ENCODE results near the gene FABP3. TPM values are rescaled to one million over a fixed set of nuclear protein-coding genes. Genes with fewer than 3 reads are reported as not detected.

FABP3 gene
- total RNA-seq, 2 donors from 2014 or later, result 19.2 to 28.6 TPM

DNA sequence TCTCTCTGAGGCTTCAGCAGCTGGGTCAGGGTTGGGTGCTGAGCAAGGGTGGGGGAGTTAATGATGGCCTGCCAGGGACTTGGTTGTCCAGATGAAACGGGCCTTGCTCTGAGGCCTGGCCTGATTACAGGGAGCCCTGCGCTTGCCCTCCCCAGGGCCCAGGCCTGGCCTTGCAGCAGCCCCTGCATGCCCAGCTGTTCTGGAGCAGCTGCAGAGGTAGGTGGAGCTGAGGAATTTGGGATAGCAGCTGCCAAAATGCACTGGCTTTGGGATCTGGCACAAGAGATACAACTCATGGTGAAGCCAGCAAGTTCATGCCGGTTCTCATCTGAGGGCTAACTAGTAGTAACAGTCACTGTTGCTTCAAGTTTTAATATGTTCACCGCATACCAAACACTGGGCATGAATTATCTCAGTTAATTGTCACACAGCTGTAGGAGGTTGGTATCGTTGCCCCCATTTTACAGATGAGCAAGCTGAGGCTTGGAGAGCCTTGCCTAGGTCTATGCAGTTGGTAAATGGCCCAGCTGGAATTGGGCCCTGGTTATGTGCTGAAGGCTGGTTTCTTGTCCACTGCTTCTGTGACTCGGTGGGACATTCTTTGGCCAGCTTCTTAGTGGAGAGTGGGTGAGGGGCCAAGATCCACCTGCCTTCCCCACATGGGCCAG, 32.8 kb upstream of the FABP3 start:
- H3K36me3 ChIP-seq, result no peaks in the 10 kb centered on the region
- H3K9me3 ChIP-seq, result no peaks in the 10 kb centered on the region
- ATAC-seq (ENCODE audit: insufficient number of reproducible peaks, low FRiP score, low read depth) (no peak), DNase-seq (ENCODE audit: low spot score) (no peak)
- no peak overlapping the region for H3K27ac ChIP-seq
- H3K27me3 ChIP-seq (replicated peaks; ENCODE audit: insufficient read depth), result no peaks in the 10 kb centered on the region
- peaks cover 0 to 7% of the 10 kb centered on the region in 2 donors for H3K4me1 ChIP-seq (ENCODE audit: control insufficient read depth in 1 of 2, low read depth in 2 of 2)
- TF ChIP-seq, protein P1, sequence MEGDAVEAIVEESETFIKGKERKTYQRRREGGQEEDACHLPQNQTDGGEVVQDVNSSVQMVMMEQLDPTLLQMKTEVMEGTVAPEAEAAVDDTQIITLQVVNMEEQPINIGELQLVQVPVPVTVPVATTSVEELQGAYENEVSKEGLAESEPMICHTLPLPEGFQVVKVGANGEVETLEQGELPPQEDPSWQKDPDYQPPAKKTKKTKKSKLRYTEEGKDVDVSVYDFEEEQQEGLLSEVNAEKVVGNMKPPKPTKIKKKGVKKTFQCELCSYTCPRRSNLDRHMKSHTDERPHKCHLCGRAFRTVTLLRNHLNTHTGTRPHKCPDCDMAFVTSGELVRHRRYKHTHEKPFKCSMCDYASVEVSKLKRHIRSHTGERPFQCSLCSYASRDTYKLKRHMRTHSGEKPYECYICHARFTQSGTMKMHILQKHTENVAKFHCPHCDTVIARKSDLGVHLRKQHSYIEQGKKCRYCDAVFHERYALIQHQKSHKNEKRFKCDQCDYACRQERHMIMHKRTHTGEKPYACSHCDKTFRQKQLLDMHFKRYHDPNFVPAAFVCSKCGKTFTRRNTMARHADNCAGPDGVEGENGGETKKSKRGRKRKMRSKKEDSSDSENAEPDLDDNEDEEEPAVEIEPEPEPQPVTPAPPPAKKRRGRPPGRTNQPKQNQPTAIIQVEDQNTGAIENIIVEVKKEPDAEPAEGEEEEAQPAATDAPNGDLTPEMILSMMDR (IDR thresholded peaks at IDR 0.05), result no peak
- H3K4me3 ChIP-seq, result no peak overlapping the region

DNA sequence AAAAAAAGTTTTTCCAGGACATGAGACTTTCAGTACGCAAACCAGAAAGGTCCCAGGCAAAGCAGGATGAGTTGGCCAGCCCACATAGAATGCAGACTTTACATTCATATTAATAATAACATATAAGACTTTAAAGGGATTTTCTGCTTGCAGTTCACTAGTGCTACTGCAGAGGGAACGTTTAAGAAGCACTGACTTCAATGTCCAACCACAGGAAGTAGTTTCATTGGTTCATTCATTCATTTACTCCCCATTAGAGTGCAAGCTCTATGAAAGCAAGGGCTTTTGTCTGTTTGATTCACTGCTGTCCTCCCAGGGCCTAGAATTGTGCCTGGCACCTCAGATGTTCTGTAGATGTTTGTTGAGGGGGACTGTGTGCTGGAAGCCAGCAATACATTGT, 28.4 kb upstream of the FABP3 start:
- ATAC-seq (ENCODE audit: insufficient number of reproducible peaks, low FRiP score, low read depth) (no peak), DNase-seq (ENCODE audit: low spot score) (no peak)
- Histone ChIP-seq H3K27ac (no peak overlapping the region), H3K4me3 (no peak overlapping the region), H3K36me3 (no peaks in the 10 kb centered on the region), H3K9me3 (no peaks in the 10 kb centered on the region), H3K4me1 (ENCODE audit: control insufficient read depth in 1 of 2, low read depth in 2 of 2) (peaks cover 0 to 7% of the 10 kb centered on the region in 2 donors), H3K27me3 (replicated peaks; ENCODE audit: insufficient read depth) (no peaks in the 10 kb centered on the region)
- TF ChIP-seq, protein P1 (IDR thresholded peaks at IDR 0.05), result no peak

DNA sequence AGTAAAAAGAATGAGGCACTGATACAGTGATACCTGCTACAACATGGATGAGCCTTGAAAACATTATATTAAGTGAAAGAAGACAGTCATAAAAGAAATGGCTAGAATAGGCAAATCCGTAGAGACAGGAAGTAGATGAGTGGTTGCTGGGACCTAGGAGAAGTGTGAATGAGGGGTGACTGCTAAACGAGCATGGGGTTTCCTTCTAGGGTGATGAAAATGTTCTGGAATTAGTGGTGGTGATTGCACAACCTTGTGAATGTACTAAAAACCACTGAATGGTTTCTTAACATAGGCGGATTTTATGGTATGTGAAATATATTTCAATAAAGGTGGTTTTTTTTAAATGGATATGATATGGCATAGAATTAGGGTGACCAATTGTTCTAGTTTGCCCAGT, 27.5 kb upstream of the FABP3 start:
- ATAC-seq (ENCODE audit: insufficient number of reproducible peaks, low FRiP score, low read depth), result no peak
- no peaks in the 10 kb centered on the region for H3K27me3 ChIP-seq (replicated peaks; ENCODE audit: insufficient read depth)
- no peak overlapping the region for H3K4me3 ChIP-seq
- no peak overlapping the region for H3K27ac ChIP-seq
- TF ChIP-seq, protein P1 (IDR thresholded peaks at IDR 0.05), result no peak
- H3K9me3 ChIP-seq, result no peaks in the 10 kb centered on the region
- DNase-seq (ENCODE audit: low spot score), result no peak
- H3K4me1 ChIP-seq (ENCODE audit: control insufficient read depth in 1 of 2, low read depth in 2 of 2), result peaks cover 0 to 1% of the 10 kb centered on the region in 2 donors
- H3K36me3 ChIP-seq, result no peaks in the 10 kb centered on the region

DNA sequence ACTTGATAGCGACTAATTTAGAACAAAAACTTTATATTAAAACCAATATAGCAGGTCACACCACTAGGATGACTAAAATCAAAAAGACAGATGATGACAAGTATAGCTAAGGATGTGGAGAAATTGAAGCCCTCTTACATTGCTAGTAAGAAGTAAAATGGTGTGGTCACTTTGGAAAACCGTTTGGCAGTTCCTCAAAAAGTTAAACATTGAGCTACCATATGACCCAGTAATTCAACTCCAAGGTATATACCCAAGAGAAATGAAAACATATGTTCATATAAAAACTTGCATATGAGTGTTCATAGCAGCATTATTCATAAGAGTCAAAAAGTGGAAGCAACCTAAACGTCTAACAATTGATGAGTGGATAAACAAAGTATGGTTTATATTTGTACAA, 27.1 kb upstream of the FABP3 start:
- ATAC-seq (ENCODE audit: insufficient number of reproducible peaks, low FRiP score, low read depth), result no peak
- Histone ChIP-seq H3K4me1 (ENCODE audit: control insufficient read depth in 1 of 2, low read depth in 2 of 2) (no peaks in the 10 kb centered on the region), H3K27me3 (replicated peaks; ENCODE audit: insufficient read depth) (no peaks in the 10 kb centered on the region)

DNA sequence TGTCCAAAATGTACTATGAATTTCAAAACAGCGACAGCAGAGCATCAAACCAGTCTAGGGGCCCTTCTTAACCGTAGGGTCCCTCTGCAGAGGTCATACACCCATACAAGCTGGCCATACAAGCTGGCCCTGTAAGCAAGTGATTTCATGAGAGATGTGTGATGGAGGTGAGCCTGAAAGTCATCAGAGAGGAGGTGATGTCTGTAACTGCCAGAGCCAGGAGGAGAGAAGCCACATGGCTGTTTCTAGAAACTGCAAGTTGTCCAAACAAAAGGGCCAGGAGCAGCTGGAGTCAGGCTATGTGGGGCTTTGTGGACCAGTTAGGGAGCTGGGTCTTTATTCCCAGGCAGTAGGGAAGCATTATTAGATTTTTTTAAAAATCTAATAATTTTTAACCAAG, 25.4 kb upstream of the FABP3 start:
- peaks cover 0 to 4% of the 10 kb centered on the region in 2 donors for H3K4me1 ChIP-seq (ENCODE audit: control insufficient read depth in 1 of 2, low read depth in 2 of 2)
- no peak overlapping the region for H3K27ac ChIP-seq
- TF ChIP-seq, protein P1 (IDR thresholded peaks at IDR 0.05), result no peak
- no peaks in the 10 kb centered on the region for H3K36me3 ChIP-seq
- no peak for DNase-seq (ENCODE audit: low spot score)
- H3K4me3 ChIP-seq, result no peak overlapping the region
- no peak for ATAC-seq (ENCODE audit: insufficient number of reproducible peaks, low FRiP score, low read depth)
- no peaks in the 10 kb centered on the region for H3K27me3 ChIP-seq (replicated peaks; ENCODE audit: insufficient read depth)
- no peaks in the 10 kb centered on the region for H3K9me3 ChIP-seq

More for the DNA sequence above, 27.1 kb upstream of the FABP3 start:
- no peaks in the 10 kb centered on the region for H3K9me3 ChIP-seq
- H3K27ac ChIP-seq, result no peak overlapping the region
- TF ChIP-seq, protein P1 (IDR thresholded peaks at IDR 0.05), result no peak
- no peak overlapping the region for H3K4me3 ChIP-seq
- DNase-seq (ENCODE audit: low spot score), result no peak
- no peaks in the 10 kb centered on the region for H3K36me3 ChIP-seq
